H1 (cell line): Measurements from ENCODE around the gene CAPZB. TPM values are rescaled to one million over a fixed set of nuclear protein-coding genes. Genes with fewer than 3 reads are reported as not detected.

ENCODE experiments used
- CTCF ChIA-PET: fragments of 300-600 bp; sonication (Branson Sonifier 250); formaldehyde crosslinking; loops from one replicate; lab custom pipeline; 2021; ENCODE audit not compliant: partially characterized antibody; lab: Charles Lee
- POLR2A ChIA-PET: fragments of 300-600 bp; sonication (Branson Sonifier 250); formaldehyde crosslinking; loops from one replicate; lab custom pipeline; 2021; ENCODE audit warnings: inconsistent platforms; ENCODE audit not compliant: partially characterized antibody; lab: Charles Lee
- DNase-seq, 2 experiments: peaks; one replicate each; pipeline versions ENCODE4 v3.0.0 to v3.0.0-alpha.2; 2010 to 2022; ENCODE audit warnings: low spot score in 2 of 2, low read depth in 1 of 2, mixed read lengths in 1 of 2
- FAIRE-seq: peaks from 2 replicates; lab custom pipeline; 2011; peaks lifted over from hg19 to GRCh38; lab: Jason Lieb, UNC
- H2AFZ ChIP-seq: 2 replicates; pipeline ENCODE4 v1.8.1; 2012; ENCODE audit warnings: low read length, inconsistent platforms
- H2AK5ac ChIP-seq: 2 replicates; pipeline ENCODE4 v1.6.1; 2013; ENCODE audit warnings: low read depth, low read length
- H2BK120ac ChIP-seq: replicated peaks from 2 replicates; pipeline ENCODE3; 2013; ENCODE audit warnings: low read depth, low read length, inconsistent platforms
- H2BK12ac ChIP-seq: 2 replicates; pipeline ENCODE4 v1.6.1; 2013; ENCODE audit warnings: low read depth, low read length
- H2BK15ac ChIP-seq: 2 replicates; pipeline ENCODE4 v1.6.1; 2013; ENCODE audit warnings: low read length
- H2BK20ac ChIP-seq: 2 replicates; pipeline ENCODE4 v1.6.1; 2013; ENCODE audit warnings: low read length
- H2BK5ac ChIP-seq: 2 replicates; pipeline ENCODE4 v1.6.1; 2013; ENCODE audit warnings: low read depth, low read length
- H3K14ac ChIP-seq: 2 replicates; pipeline ENCODE4 v1.6.1; 2013; ENCODE audit warnings: inconsistent platforms; ENCODE audit not compliant: insufficient read length
- H3K18ac ChIP-seq: 2 replicates; pipeline ENCODE4 v1.6.1; 2013; ENCODE audit warnings: low read length; ENCODE audit errors: extremely low read depth
- H3K23ac ChIP-seq: 2 replicates; pipeline ENCODE4 v1.6.1; 2013; ENCODE audit warnings: inconsistent platforms; ENCODE audit not compliant: insufficient read length
- H3K23me2 ChIP-seq: 2 replicates; pipeline ENCODE4 v1.6.1; 2013; ENCODE audit warnings: low read depth, low read length
- H3K27ac ChIP-seq: 2 replicates; pipeline ENCODE4 v1.6.1; 2011; ENCODE audit warnings: low read depth, low read length, inconsistent platforms
- H3K27me3 ChIP-seq, 4 experiments: replicated peaks in 1 of 4; 1 replicate in 1 of 4; 2 replicates in 3 of 4; pipeline versions ENCODE4 v1.6.1 to v1.8.1; 2011 to 2013; ENCODE audit warnings: low read length in 3 of 4, mild to moderate bottlenecking in 3 of 4, inconsistent platforms in 2 of 4, mixed read lengths in 2 of 4, moderate library complexity in 1 of 4; ENCODE audit not compliant: control insufficient read depth in 3 of 4, insufficient read depth in 3 of 4; ENCODE audit errors: extremely low read depth in 1 of 4
- H3K36me3 ChIP-seq, 4 experiments: 2 replicates each; pipeline versions ENCODE4 v1.6.1 to v1.8.1; 2011 to 2013; ENCODE audit warnings: mild to moderate bottlenecking in 4 of 4, low read length in 3 of 4, moderate library complexity in 2 of 4, control low read depth in 1 of 4, inconsistent platforms in 1 of 4; ENCODE audit not compliant: insufficient read depth in 4 of 4, control insufficient read depth in 2 of 4
- H3K4ac ChIP-seq: replicated peaks from 2 replicates; pipeline ENCODE3; 2013; ENCODE audit warnings: low read length, low read depth, mixed read lengths, inconsistent platforms; ENCODE audit not compliant: insufficient read length
- H3K4me1 ChIP-seq, 4 experiments: replicated peaks in 1 of 4; 1 replicate in 1 of 4; 2 replicates in 3 of 4; pipeline versions ENCODE4 v1.6.1 to v1.8.1; 2011 to 2013; ENCODE audit warnings: low read length in 3 of 4, inconsistent platforms in 2 of 4, mixed read lengths in 1 of 4; ENCODE audit not compliant: insufficient read depth in 4 of 4, control insufficient read depth in 3 of 4
- H3K4me2 ChIP-seq, 2 experiments: 2 replicates each; pipeline versions ENCODE4 v1.6.1 to v1.8.1; 2011 to 2013; ENCODE audit warnings: low read depth in 2 of 2, low read length in 2 of 2, control low read depth in 1 of 2, inconsistent platforms in 1 of 2, mild to moderate bottlenecking in 1 of 2; ENCODE audit not compliant: insufficient read depth in 1 of 2
- H3K4me3 ChIP-seq, 4 experiments: fragments of 200-600, 300-600 bp in 1 of 4; sonication (generic), shearing (Covaris generic), sonication (Bioruptor Twin) in 1 of 4; 2 replicates each; pipeline versions ENCODE4 v1.5.1 to v1.8.1; 2011 to 2016; ENCODE audit warnings: low read length in 4 of 4, low read depth in 3 of 4, control low read depth in 2 of 4, inconsistent platforms in 2 of 4, mild to moderate bottlenecking in 2 of 4, mixed read lengths in 1 of 4, moderate library complexity in 1 of 4; ENCODE audit not compliant: insufficient read depth in 2 of 4; ENCODE audit errors: extremely low read depth in 1 of 4
- H3K56ac ChIP-seq: replicated peaks from 2 replicates; pipeline ENCODE3; 2013; ENCODE audit warnings: low read depth, mild to moderate bottlenecking, mixed read lengths, low read length, inconsistent platforms; ENCODE audit not compliant: insufficient read length
- H3K79me1 ChIP-seq: 2 replicates; pipeline ENCODE4 v1.6.1; 2013; ENCODE audit warnings: low read depth, low read length, control low read depth
- H3K79me2 ChIP-seq, 2 experiments: 2 replicates each; pipeline versions ENCODE4 v1.6.1 to v1.8.1; 2012 to 2013; ENCODE audit warnings: low read length in 2 of 2, mild to moderate bottlenecking in 2 of 2, inconsistent platforms in 1 of 2; ENCODE audit not compliant: insufficient read depth in 2 of 2, control insufficient read depth in 1 of 2
- H3K9ac ChIP-seq, 4 experiments: replicated peaks in 1 of 4; 1 replicate in 1 of 4; 2 replicates in 3 of 4; pipeline versions ENCODE4 v1.6.1 to v1.8.1; 2011 to 2013; ENCODE audit warnings: low read depth in 3 of 4, low read length in 3 of 4, control low read depth in 2 of 4, mild to moderate bottlenecking in 2 of 4, moderate library complexity in 2 of 4, inconsistent platforms in 1 of 4; ENCODE audit errors: extremely low read depth in 1 of 4
- H3K9me3 ChIP-seq, 2 experiments: 2 replicates each; pipeline versions ENCODE4 v1.6.1 to v1.8.1; 2012 to 2013; ENCODE audit warnings: mild to moderate bottlenecking in 2 of 2, moderate library complexity in 2 of 2, control low read depth in 1 of 2, inconsistent platforms in 1 of 2, low read depth in 1 of 2, low read length in 1 of 2, mixed read lengths in 1 of 2; ENCODE audit not compliant: insufficient read depth in 2 of 2
- H4K20me1 ChIP-seq, 2 experiments: replicated peaks in 1 of 2; 2 replicates each; pipeline versions ENCODE3 to v1.8.1; 2011 to 2013; ENCODE audit warnings: inconsistent platforms in 2 of 2, low read length in 2 of 2, mild to moderate bottlenecking in 1 of 2; ENCODE audit not compliant: insufficient read depth in 2 of 2, control insufficient read depth in 1 of 2
- H4K5ac ChIP-seq: 2 replicates; pipeline ENCODE4 v1.6.1; 2013; ENCODE audit warnings: low read length, low read depth, mixed read lengths, inconsistent platforms; ENCODE audit not compliant: insufficient read length
- H4K8ac ChIP-seq: 2 replicates; pipeline ENCODE4 v1.8.0; 2013; ENCODE audit warnings: mild to moderate bottlenecking, moderate library complexity, low read length, inconsistent platforms; ENCODE audit not compliant: insufficient read depth; ENCODE audit errors: extremely low read depth
- H4K91ac ChIP-seq: replicated peaks from 2 replicates; pipeline ENCODE3; 2013; ENCODE audit warnings: low read length, mixed read lengths, inconsistent platforms; ENCODE audit not compliant: insufficient read length
- CHD1 ChIP-seq: IDR thresholded peaks from 2 replicates; pipeline ENCODE4 v1.6.1; 2012; ENCODE audit warnings: low read depth, low read length, improper control_type of control experiment
- CREB1 ChIP-seq: IDR thresholded peaks from 2 replicates; pipeline ENCODE4 v1.6.1; 2012; ENCODE audit warnings: inconsistent platforms
- HDAC6 ChIP-seq: IDR thresholded peaks from one replicate; pipeline ENCODE4 v1.7.1; 2012; ENCODE audit warnings: low read depth, mild to moderate bottlenecking, inconsistent platforms, low read length, moderate library complexity
- MAFK ChIP-seq: IDR thresholded peaks from 2 replicates; pipeline ENCODE4 v1.6.1; 2012; ENCODE audit warnings: low read depth, mild to moderate bottlenecking, improper control_type of control experiment, low read length
- RXRA ChIP-seq: IDR thresholded peaks from 2 replicates; pipeline ENCODE4 v1.6.1; 2011; ENCODE audit warnings: low read depth, mild to moderate bottlenecking, low read length, moderate library complexity; ENCODE audit not compliant: insufficient read depth
- SIX5 ChIP-seq: IDR thresholded peaks from 2 replicates; pipeline ENCODE4 v1.6.1; 2011; ENCODE audit warnings: mild to moderate bottlenecking, low read depth, low read length
- WGBS, 2 experiments: shearing (Covaris generic) in 1 of 2; methylation state at CpG; one replicate each; pipeline versions ENCODE4 v1.1.6 to v1.1.7; 2013 to 2015; ENCODE audit warnings: low lambda C conversion rate in 2 of 2, mixed read lengths in 2 of 2, inconsistent platforms in 1 of 2, low coverage in 1 of 2, missing lambda C conversion rate in 1 of 2; ENCODE audit not compliant: insufficient replicate concordance in 2 of 2, insufficient coverage in 1 of 2, insufficient read length in 1 of 2; ENCODE audit errors: extremely low coverage in 1 of 2, missing lambda C conversion rate in 1 of 2; 5-methylcytosine and 5-hydroxymethylcytosine counted together
- polyA plus RNA-seq, 7 experiments: library from polyadenylated mRNA; depleted of rRNA in 3 of 7; stranded (reverse) in 5 of 7; unstranded in 2 of 7; fragments of >200 nt in 5 of 7; fragments of 200-250 nt in 2 of 7; gene quantifications; 1 replicate in 5 of 7; 2 replicates in 1 of 7; 4 replicates in 1 of 7; pipeline versions ENCODE4 v1.2.1 to v1.2.3, GENCODE V29; 2011 to 2013; ENCODE audit warnings: missing spikeins in 2 of 7, mixed read lengths in 2 of 7
- total RNA-seq: library from RNA; stranded (reverse); fragmentation: NEBNext Ultra II Directional; extraction: Animal tissue kit (Norgen Biotek cat#: 25700); gene quantifications from 2 replicates; pipeline ENCODE4 v1.2.1, GENCODE V29; 2021

CAPZB gene
- total and polyA plus RNA-seq, 2 of the 8 experiments (the other 6 are each of a cell fraction or from before 2014, with no cell fraction given) = 162 to 371 TPM

DNA sequence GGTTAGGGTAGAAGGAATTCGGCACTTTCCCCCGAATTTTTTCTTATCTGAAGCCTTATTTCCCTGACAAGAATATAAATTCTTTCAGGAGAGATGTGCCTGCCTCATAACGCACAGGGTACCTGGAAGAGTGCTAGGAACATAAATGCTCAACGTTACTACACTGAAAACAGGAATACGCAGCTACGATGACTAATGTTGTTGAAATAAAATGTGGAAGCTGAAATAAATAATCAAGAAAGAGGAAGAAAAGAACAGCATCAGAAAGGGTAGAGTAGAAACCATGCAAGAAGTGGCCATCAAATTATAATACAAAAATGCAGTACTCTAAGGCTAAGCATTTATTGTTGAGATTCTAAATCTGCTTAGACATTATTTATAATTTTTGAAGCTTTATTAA, 139.3 kb downstream of the CAPZB start:
- no peak overlapping the region for H3K9ac ChIP-seq
- ChIA-PET CTCF (interaction anchor here (0.9 to 8.0 kb wide), 10 partner anchors 9 to 303 kb away, joined by 3 to 72 read pairs (median 6); no protein-coding TSS in a partner anchor), POLR2A (no interaction called here)
- no peak overlapping the region for H4K5ac ChIP-seq
- no peak overlapping the region for H2BK5ac ChIP-seq
- 81% methylated on average over 6 of the region's 6 CpGs; no CpG with 5 or more reads in 1 of the 2 experiments for WGBS, 2 experiments
- no peak overlapping the region for H2BK120ac ChIP-seq
- H3K18ac ChIP-seq = no peak overlapping the region
- no peak overlapping the region for H3K4me2 ChIP-seq
- H3K27me3 ChIP-seq = no peaks in the 10 kb centered on the region
- no peak overlapping the region for H3K56ac ChIP-seq
- H3K79me2 ChIP-seq = no peaks in the 10 kb centered on the region
- H2BK15ac ChIP-seq = no peak overlapping the region
- H3K9me3 ChIP-seq = no peaks in the 10 kb centered on the region
- H4K20me1 ChIP-seq = peaks cover 6% of the 10 kb centered on the region in 2 experiments
- peaks cover 3 to 26% (median 7%) of the 10 kb centered on the region in 4 experiments; a peak in 6 of 8 replicates for H3K36me3 ChIP-seq
- H2BK20ac ChIP-seq = no peak overlapping the region
- H3K23ac ChIP-seq = no peak overlapping the region
- H2AFZ ChIP-seq = no peak overlapping the region
- H3K79me1 ChIP-seq = no peaks in the 10 kb centered on the region; the same call in 1 of the 2 replicates
- H4K91ac ChIP-seq = no peak overlapping the region
- H3K23me2 ChIP-seq = no peaks in the 10 kb centered on the region
- H3K4ac ChIP-seq = no peak overlapping the region
- FAIRE-seq = no peak
- no peak overlapping the region for H2BK12ac ChIP-seq
- no peak overlapping the region for H4K8ac ChIP-seq
- DNase-seq = no peak
- no peak overlapping the region for H3K27ac ChIP-seq
- no peak for TF ChIP-seq MAFK
- no peak for TF ChIP-seq RXRA
- no peak for TF ChIP-seq HDAC6
- no peak for TF ChIP-seq CHD1
- no peak for TF ChIP-seq SIX5
- TF ChIP-seq CREB1 = no peak
- no peak overlapping the region for H3K14ac ChIP-seq
- H3K4me1 ChIP-seq = peaks cover 0 to 9% (median 3%) of the 10 kb centered on the region in 4 experiments; a peak in 5 of 7 replicates
- H2AK5ac ChIP-seq = no peak overlapping the region
- H3K4me3 ChIP-seq = no peak overlapping the region
